ENCODE measurements around the gene PRLR.

PRLR gene

DNA sequence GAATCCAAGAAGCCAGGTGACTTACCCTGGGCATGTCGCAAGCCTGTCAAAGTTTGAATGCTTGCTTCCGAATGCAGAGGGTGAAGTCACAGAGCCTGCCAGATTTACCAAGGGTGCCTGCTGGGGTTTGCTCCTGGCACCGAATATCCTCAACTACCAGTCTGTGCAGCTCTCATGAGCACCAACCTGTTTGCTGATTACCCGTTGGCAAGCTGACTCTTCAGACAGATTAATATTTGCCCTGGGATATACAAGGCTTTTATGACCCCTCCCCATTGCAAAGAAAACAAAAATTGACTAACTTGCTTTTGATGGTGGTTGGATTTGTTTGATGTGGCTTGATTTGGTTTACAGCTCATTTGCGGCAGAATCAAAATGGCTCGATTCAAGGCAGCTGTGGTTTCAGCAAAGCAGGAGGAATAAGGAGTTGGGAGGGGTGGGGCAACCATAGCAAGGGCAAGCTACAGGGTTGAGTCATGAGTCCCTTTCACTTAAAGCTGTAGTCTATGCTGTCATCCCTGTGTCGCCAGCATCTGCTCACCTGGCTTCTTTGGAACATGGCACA lies 100.3 kb downstream of the PRLR start:
- no peak; the same call in 2 of the 3 replicates for ATAC-seq
- TF ChIP-seq ZFP30 (CRISPR knock-in tag; IDR thresholded peaks at IDR 0.05): no peak

DNA sequence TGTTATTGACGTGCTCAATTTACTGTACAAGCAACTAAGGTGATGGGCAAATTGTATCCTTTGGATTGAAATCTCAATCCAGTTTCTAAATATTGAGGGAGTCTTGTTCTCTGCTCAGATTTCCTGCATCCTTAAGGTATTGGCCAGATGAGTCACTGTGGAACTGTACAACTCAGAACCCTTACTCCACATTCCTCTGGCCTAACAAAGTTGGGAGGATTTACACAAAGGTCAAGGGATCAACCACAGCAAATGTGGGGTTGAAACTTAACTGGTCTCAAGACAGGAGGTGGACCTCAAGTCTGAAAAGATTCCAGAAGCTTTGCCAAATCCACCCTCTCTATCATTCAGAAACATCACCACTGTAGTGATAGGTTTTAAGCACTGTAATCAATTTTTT lies 101.0 kb downstream of the PRLR start:
- TF ChIP-seq ZNF70 (CRISPR knock-in tag; IDR thresholded peaks at IDR 0.05): no peak
- TF ChIP-seq, protein P1, sequence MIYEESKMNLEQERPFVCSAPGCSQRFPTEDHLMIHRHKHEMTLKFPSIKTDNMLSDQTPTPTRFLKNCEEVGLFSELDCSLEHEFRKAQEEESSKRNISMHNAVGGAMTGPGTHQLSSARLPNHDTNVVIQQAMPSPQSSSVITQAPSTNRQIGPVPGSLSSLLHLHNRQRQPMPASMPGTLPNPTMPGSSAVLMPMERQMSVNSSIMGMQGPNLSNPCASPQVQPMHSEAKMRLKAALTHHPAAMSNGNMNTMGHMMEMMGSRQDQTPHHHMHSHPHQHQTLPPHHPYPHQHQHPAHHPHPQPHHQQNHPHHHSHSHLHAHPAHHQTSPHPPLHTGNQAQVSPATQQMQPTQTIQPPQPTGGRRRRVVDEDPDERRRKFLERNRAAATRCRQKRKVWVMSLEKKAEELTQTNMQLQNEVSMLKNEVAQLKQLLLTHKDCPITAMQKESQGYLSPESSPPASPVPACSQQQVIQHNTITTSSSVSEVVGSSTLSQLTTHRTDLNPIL (CRISPR knock-in tag; IDR thresholded peaks at IDR 0.05; ENCODE audit: low read depth): no peak
- no peak for TF ChIP-seq TCF4 (CRISPR knock-in tag; IDR thresholded peaks at IDR 0.05; ENCODE audit: borderline replicate concordance)
- TF ChIP-seq ZNF8 (CRISPR knock-in tag; IDR thresholded peaks at IDR 0.05): no peak
- TF ChIP-seq ISL1 (CRISPR knock-in tag; IDR thresholded peaks at IDR 0.05): no peak
- no peak for TF ChIP-seq ZNF565 (CRISPR knock-in tag; conservative IDR thresholded peaks at IDR 0.05; ENCODE audit: low read depth)
- TF ChIP-seq, protein P2, sequence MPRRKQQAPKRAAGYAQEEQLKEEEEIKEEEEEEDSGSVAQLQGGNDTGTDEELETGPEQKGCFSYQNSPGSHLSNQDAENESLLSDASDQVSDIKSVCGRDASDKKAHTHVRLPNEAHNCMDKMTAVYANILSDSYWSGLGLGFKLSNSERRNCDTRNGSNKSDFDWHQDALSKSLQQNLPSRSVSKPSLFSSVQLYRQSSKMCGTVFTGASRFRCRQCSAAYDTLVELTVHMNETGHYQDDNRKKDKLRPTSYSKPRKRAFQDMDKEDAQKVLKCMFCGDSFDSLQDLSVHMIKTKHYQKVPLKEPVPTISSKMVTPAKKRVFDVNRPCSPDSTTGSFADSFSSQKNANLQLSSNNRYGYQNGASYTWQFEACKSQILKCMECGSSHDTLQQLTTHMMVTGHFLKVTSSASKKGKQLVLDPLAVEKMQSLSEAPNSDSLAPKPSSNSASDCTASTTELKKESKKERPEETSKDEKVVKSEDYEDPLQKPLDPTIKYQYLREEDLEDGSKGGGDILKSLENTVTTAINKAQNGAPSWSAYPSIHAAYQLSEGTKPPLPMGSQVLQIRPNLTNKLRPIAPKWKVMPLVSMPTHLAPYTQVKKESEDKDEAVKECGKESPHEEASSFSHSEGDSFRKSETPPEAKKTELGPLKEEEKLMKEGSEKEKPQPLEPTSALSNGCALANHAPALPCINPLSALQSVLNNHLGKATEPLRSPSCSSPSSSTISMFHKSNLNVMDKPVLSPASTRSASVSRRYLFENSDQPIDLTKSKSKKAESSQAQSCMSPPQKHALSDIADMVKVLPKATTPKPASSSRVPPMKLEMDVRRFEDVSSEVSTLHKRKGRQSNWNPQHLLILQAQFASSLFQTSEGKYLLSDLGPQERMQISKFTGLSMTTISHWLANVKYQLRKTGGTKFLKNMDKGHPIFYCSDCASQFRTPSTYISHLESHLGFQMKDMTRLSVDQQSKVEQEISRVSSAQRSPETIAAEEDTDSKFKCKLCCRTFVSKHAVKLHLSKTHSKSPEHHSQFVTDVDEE (CRISPR knock-in tag; IDR thresholded peaks at IDR 0.05): no peak
- TF ChIP-seq CSDC2 (CRISPR knock-in tag; IDR thresholded peaks at IDR 0.05): no peak
- TF ChIP-seq SNAI2 (CRISPR knock-in tag; IDR thresholded peaks at IDR 0.05): no peak
- no peak for TF ChIP-seq TOX (CRISPR knock-in tag; IDR thresholded peaks at IDR 0.05; ENCODE audit: borderline replicate concordance)
- TF ChIP-seq, protein P3, sequence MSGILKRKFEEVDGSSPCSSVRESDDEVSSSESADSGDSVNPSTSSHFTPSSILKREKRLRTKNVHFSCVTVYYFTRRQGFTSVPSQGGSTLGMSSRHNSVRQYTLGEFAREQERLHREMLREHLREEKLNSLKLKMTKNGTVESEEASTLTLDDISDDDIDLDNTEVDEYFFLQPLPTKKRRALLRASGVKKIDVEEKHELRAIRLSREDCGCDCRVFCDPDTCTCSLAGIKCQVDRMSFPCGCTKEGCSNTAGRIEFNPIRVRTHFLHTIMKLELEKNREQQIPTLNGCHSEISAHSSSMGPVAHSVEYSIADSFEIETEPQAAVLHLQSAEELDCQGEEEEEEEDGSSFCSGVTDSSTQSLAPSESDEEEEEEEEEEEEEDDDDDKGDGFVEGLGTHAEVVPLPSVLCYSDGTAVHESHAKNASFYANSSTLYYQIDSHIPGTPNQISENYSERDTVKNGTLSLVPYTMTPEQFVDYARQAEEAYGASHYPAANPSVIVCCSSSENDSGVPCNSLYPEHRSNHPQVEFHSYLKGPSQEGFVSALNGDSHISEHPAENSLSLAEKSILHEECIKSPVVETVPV (CRISPR knock-in tag; IDR thresholded peaks at IDR 0.05): no peak
- TF ChIP-seq, protein P4, sequence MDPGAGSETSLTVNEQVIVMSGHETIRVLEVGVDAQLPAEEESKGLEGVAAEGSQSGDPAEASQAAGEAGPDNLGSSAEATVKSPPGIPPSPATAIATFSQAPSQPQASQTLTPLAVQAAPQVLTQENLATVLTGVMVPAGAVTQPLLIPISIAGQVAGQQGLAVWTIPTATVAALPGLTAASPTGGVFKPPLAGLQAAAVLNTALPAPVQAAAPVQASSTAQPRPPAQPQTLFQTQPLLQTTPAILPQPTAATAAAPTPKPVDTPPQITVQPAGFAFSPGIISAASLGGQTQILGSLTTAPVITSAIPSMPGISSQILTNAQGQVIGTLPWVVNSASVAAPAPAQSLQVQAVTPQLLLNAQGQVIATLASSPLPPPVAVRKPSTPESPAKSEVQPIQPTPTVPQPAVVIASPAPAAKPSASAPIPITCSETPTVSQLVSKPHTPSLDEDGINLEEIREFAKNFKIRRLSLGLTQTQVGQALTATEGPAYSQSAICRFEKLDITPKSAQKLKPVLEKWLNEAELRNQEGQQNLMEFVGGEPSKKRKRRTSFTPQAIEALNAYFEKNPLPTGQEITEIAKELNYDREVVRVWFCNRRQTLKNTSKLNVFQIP (CRISPR knock-in tag; IDR thresholded peaks at IDR 0.05; ENCODE audit: borderline replicate concordance, low read depth): no peak
- no peak for TF ChIP-seq OSR1 (CRISPR knock-in tag; IDR thresholded peaks at IDR 0.05)
- no peak for TF ChIP-seq ZFP3 (CRISPR knock-in tag; IDR thresholded peaks at IDR 0.05)
- TF ChIP-seq ZC3H10 (CRISPR knock-in tag; IDR thresholded peaks at IDR 0.05): no peak
- peak; percentile 81 for ATAC-seq

DNA sequence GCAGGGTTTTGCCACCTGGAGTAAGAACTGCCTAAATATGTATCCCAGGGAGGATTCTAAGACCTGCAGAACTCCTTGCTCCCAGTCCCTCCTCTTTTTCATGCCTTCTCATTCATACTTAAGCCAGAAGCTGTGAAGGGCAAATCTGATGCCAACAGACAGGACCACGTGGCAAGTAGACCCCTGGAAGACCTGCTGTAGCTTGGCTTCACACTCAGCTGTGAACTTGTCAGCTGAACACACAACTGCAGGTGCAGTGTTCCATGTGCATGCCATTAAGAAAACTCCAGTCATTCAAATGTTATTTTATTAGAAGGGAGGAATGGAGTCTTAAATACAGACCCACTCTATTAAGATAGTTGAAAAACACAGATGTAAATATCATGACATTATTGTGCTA lies 103.3 kb downstream of the PRLR start:
- TF ChIP-seq ZNF8 (CRISPR knock-in tag; IDR thresholded peaks at IDR 0.05) (no peak), OSR1 (CRISPR knock-in tag; IDR thresholded peaks at IDR 0.05) (no peak), ZNF70 (CRISPR knock-in tag; IDR thresholded peaks at IDR 0.05) (no peak), RARB (CRISPR knock-in tag; IDR thresholded peaks at IDR 0.05) (no peak), TOX (CRISPR knock-in tag; IDR thresholded peaks at IDR 0.05; ENCODE audit: borderline replicate concordance) (no peak), ESRRG (CRISPR knock-in tag; IDR thresholded peaks at IDR 0.05) (no peak), TCF4 (CRISPR knock-in tag; IDR thresholded peaks at IDR 0.05; ENCODE audit: borderline replicate concordance) (no peak), PPARA (CRISPR knock-in tag; IDR thresholded peaks at IDR 0.05; ENCODE audit: borderline replicate concordance) (no peak), GLIS3 (CRISPR knock-in tag; IDR thresholded peaks at IDR 0.05) (no peak), ZNF565 (CRISPR knock-in tag; conservative IDR thresholded peaks at IDR 0.05; ENCODE audit: low read depth) (no peak)
- TF ChIP-seq, protein P5, sequence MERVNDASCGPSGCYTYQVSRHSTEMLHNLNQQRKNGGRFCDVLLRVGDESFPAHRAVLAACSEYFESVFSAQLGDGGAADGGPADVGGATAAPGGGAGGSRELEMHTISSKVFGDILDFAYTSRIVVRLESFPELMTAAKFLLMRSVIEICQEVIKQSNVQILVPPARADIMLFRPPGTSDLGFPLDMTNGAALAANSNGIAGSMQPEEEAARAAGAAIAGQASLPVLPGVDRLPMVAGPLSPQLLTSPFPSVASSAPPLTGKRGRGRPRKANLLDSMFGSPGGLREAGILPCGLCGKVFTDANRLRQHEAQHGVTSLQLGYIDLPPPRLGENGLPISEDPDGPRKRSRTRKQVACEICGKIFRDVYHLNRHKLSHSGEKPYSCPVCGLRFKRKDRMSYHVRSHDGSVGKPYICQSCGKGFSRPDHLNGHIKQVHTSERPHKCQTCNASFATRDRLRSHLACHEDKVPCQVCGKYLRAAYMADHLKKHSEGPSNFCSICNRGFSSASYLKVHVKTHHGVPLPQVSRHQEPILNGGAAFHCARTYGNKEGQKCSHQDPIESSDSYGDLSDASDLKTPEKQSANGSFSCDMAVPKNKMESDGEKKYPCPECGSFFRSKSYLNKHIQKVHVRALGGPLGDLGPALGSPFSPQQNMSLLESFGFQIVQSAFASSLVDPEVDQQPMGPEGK (CRISPR knock-in tag; IDR thresholded peaks at IDR 0.05; ENCODE audit: borderline replicate concordance): no peak
- TF ChIP-seq, protein P4 (CRISPR knock-in tag; IDR thresholded peaks at IDR 0.05; ENCODE audit: borderline replicate concordance, low read depth): no peak
- TF ChIP-seq, protein P2 (CRISPR knock-in tag; IDR thresholded peaks at IDR 0.05): no peak
- ATAC-seq: no peak

All from SK-N-SH treated with all-trans-retinoic acid at 6 μM for 48 hours (cell line).